Measurements from ENCODE around the gene DCD.
"Not testable (repeated sequence)": the region's sequence is repeated elsewhere in the genome, so short reads cannot be mapped to it uniquely, and the experiment has no call there.

The DCD gene

DNA sequence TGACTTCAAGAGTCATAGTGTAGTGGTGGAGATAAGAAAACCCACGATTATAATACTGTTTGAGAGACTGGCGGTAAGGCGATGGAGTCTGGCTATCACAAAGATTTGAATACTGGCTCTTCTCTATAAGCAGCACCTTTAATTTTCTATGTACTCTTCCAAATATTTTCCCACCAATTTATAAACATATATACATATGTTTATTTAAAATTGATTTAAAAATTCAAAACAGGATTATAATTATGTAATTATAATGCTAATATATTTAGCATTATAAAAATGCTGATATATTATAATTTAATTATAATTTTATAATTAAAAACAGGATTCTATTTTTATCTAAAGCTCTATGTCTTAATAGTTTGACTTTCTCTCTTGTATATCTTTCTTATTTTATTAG, 15.4 kb upstream of the DCD start:
- no peaks in the 10 kb centered on the region for H3K4me1 Mint-ChIP-seq (ENCODE audit: low read depth)
- peaks cover 13% of the 10 kb centered on the region for H3K27me3 Mint-ChIP-seq (ENCODE audit: low read depth)
- H3K9me3 Mint-ChIP-seq: no peaks in the 10 kb centered on the region
- H3K36me3 Mint-ChIP-seq (ENCODE audit: low read depth): no peaks in the 10 kb centered on the region
- no peak overlapping the region for H3K27ac Mint-ChIP-seq
- H3K4me3 Mint-ChIP-seq: no peak overlapping the region
- no peak for DNase-seq (ENCODE audit: low spot score)

- no peaks in the 10 kb centered on the region for H3K9me3 Mint-ChIP-seq
- H3K27ac Mint-ChIP-seq: no peak overlapping the region
- no peak for DNase-seq (ENCODE audit: low spot score)
- no peaks in the 10 kb centered on the region for H3K36me3 Mint-ChIP-seq (ENCODE audit: low read depth)
- peaks cover 6% of the 10 kb centered on the region for H3K27me3 Mint-ChIP-seq (ENCODE audit: low read depth)
- no peaks in the 10 kb centered on the region for H3K4me1 Mint-ChIP-seq (ENCODE audit: low read depth)
- no peak overlapping the region for H3K4me3 Mint-ChIP-seq
Observed at GRCh38 chr12:54662026-54662425, 13.9 kb upstream of the DCD start.

DNA sequence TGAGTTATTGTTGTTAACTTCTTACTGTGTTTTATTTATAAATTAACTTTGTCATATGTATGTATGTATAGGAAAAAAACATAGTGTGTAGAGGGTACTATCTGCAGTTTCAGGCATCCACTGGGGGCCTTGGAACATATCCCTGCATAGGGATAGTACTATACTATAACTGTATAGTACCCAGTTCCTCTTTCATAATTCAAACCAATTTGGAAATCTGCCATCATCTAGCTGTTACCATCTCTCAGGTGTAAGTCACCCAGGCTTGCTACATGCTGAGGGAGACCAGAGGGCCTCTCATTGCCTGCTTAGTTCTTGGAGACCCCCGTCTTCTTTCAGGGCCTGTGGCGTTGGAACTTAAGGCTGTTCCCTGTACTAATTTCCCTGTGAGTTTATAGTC, 12.9 kb upstream of the DCD start:
- DNase-seq (ENCODE audit: low spot score): no peak
- H3K4me1 Mint-ChIP-seq (ENCODE audit: low read depth): no peaks in the 10 kb centered on the region
- no peaks in the 10 kb centered on the region for H3K36me3 Mint-ChIP-seq (ENCODE audit: low read depth)
- H3K27me3 Mint-ChIP-seq (ENCODE audit: low read depth): peaks cover 11% of the 10 kb centered on the region
- H3K4me3 Mint-ChIP-seq: no peak overlapping the region
- no peaks in the 10 kb centered on the region for H3K9me3 Mint-ChIP-seq
- H3K27ac Mint-ChIP-seq: no peak overlapping the region

- H3K4me1 Mint-ChIP-seq (ENCODE audit: low read depth): no peaks in the 10 kb centered on the region
- peaks cover 9% of the 10 kb centered on the region for H3K27me3 Mint-ChIP-seq (ENCODE audit: low read depth)
- no peaks in the 10 kb centered on the region for H3K36me3 Mint-ChIP-seq (ENCODE audit: low read depth)
- no peak overlapping the region for H3K4me3 Mint-ChIP-seq
- no peaks in the 10 kb centered on the region for H3K9me3 Mint-ChIP-seq
- no peak overlapping the region for H3K27ac Mint-ChIP-seq
- DNase-seq (ENCODE audit: low spot score): no peak
Observed at GRCh38 chr12:54660320-54660962, 12.3 kb upstream of the DCD start.

DNA sequence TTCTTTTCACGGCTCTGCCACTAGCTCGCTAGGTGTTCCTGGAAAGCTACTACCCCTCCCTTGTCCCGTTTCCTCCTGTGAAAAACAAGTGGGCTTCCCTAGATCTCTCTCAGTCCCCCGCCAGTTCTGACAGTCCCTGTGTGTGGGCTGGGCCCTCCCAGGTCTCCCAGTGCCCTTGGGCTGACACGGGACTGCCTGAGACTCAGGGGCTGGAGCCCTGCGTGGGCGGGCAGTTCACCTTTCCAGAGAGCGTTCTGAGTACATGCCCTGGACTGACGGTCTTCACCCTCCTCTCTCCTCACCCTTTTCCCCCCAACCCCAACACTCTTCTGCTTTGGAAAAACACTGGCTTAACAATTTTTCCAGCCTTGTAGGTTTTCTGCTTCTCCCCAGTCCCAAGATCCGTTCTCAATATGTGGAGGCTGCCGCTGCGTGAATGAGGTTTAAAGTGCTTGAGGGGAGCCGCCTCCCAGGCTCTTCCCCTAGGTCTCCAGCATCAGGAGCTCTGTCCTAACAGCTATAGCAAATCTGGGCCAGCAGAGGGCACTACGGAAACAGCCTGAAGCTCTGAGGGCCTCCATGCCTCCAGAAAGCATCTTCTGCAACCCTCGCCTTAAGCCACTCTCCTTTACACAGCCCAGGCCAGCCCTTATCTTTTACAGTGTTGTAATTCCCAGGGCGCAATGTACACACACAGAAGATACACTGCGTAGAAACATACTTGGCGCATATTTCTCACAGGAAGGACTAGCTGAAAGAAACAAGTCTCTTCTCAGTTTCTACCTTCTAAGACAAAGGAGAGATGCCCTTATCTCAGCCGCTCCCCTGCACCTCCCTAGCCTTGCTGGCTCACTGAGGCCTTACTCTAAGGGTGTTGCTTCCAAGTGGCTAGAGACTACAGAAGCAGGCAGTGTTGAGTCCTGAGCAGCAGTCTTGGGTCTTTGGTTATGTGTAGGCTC, 10.4 kb upstream of the DCD start:
- Mint-ChIP-seq H3K36me3 (ENCODE audit: low read depth) (no peaks in the 10 kb centered on the region), H3K4me3 (no peak overlapping the region), H3K4me1 (ENCODE audit: low read depth) (no peaks in the 10 kb centered on the region), H3K27me3 (ENCODE audit: low read depth) (peaks cover 7% of the 10 kb centered on the region), H3K9me3 (no peaks in the 10 kb centered on the region), H3K27ac (no peak overlapping the region)
- DNase-seq (ENCODE audit: low spot score): peak; percentile 22

GRCh38 chr12:54657105-54657607, 9.0 kb upstream of the DCD start:
- DNase-seq (ENCODE audit: low spot score): no peak
- Mint-ChIP-seq H3K27ac (no peak overlapping the region), H3K27me3 (ENCODE audit: low read depth) (peaks cover 13% of the 10 kb centered on the region), H3K4me3 (no peak overlapping the region), H3K36me3 (ENCODE audit: low read depth) (no peaks in the 10 kb centered on the region), H3K4me1 (ENCODE audit: low read depth) (no peaks in the 10 kb centered on the region), H3K9me3 (no peaks in the 10 kb centered on the region)

DNA sequence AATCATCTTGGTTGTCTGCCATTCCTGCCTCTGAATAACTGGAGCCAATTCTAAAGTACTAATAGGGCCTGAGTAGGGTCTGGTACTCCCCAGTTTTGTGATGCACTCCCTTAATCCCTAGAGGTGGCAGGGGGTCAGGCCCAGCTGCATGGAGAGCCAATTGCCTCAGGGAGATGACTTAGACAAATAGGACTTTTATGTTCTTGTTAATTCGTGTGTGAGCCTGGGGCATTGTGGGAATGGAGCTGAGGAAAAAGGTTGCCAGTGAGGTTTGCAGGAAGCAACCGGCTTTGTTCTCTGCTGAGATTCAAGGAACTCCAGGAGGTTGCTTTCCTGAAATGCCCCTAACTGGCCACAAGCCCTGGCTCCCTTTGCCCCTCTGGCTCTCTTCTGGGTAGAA, 6.8 kb upstream of the DCD start:
- no peak overlapping the region for H3K4me3 Mint-ChIP-seq
- H3K9me3 Mint-ChIP-seq: no peaks in the 10 kb centered on the region
- no peak for DNase-seq (ENCODE audit: low spot score)
- H3K4me1 Mint-ChIP-seq (ENCODE audit: low read depth): no peaks in the 10 kb centered on the region
- peaks cover 13% of the 10 kb centered on the region for H3K27me3 Mint-ChIP-seq (ENCODE audit: low read depth)
- H3K36me3 Mint-ChIP-seq (ENCODE audit: low read depth): no peaks in the 10 kb centered on the region
- no peak overlapping the region for H3K27ac Mint-ChIP-seq

DNA sequence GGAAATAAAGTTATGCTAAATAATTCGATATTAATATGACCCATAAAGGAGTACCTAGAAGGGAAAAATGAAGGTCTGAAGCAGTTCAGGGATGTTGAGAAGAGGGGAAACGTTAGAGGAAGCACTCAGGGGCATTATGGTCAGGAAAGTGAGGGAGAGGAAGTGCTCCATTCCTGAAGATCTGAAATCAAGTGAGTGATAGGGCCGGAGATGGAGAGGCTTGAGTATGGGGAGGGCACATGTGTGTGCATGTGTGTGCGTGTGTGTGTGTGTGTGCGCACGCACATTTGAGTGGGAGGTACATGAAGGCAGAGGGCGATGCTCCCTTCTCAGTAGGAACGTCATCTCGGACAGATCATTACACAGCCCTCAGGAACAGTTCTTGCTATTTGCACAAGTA, 4.9 kb upstream of the DCD start:
- Mint-ChIP-seq H3K4me1 (ENCODE audit: low read depth) (no peaks in the 10 kb centered on the region), H3K9me3 (no peaks in the 10 kb centered on the region), H3K36me3 (ENCODE audit: low read depth) (no peaks in the 10 kb centered on the region), H3K27me3 (ENCODE audit: low read depth) (peaks cover 11% of the 10 kb centered on the region), H3K27ac (no peak overlapping the region), H3K4me3 (no peak overlapping the region)
- no peak for DNase-seq (ENCODE audit: low spot score)

GRCh38 chr12:54650889-54651288, 2.7 kb upstream of the DCD start:
- DNase-seq (ENCODE audit: low spot score): no peak
- Mint-ChIP-seq H3K4me1 (ENCODE audit: low read depth) (no peaks in the 10 kb centered on the region), H3K9me3 (no peaks in the 10 kb centered on the region), H3K27me3 (ENCODE audit: low read depth) (peaks cover 14% of the 10 kb centered on the region), H3K27ac (no peak overlapping the region), H3K4me3 (no peak overlapping the region), H3K36me3 (ENCODE audit: low read depth) (no peaks in the 10 kb centered on the region)

GRCh38 chr12:54650409-54650808, 2.2 kb upstream of the DCD start:
- H3K4me3 Mint-ChIP-seq: no peak overlapping the region
- H3K9me3 Mint-ChIP-seq: no peaks in the 10 kb centered on the region
- H3K27ac Mint-ChIP-seq: no peak overlapping the region
- no peak for DNase-seq (ENCODE audit: low spot score)
- no peaks in the 10 kb centered on the region for H3K4me1 Mint-ChIP-seq (ENCODE audit: low read depth)
- no peaks in the 10 kb centered on the region for H3K36me3 Mint-ChIP-seq (ENCODE audit: low read depth)
- peaks cover 18% of the 10 kb centered on the region for H3K27me3 Mint-ChIP-seq (ENCODE audit: low read depth)

DNA sequence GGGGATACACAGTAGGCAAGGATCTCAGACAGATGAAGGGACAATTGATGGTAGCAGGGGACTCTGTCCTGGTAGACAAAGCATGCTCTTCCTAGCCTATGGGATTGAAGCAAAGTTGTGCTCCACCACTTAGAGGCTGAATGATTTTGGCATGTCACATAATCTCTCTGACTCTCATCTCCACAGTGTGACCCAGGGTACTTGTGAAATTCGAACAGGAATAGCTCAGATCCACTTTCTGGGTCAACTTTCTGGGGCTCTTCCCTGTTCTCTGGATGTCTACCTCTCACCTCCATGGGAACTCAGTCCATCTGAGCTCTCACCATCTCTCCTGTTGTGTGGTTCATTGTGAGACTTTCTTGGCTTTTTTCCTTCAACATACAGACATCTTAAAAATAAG, 1.7 kb upstream of the DCD start:
- H3K4me3 Mint-ChIP-seq: no peak overlapping the region
- H3K27me3 Mint-ChIP-seq (ENCODE audit: low read depth): peaks cover 19% of the 10 kb centered on the region
- no peaks in the 10 kb centered on the region for H3K36me3 Mint-ChIP-seq (ENCODE audit: low read depth)
- no peak for DNase-seq (ENCODE audit: low spot score)
- H3K4me1 Mint-ChIP-seq (ENCODE audit: low read depth): no peaks in the 10 kb centered on the region
- H3K9me3 Mint-ChIP-seq: no peaks in the 10 kb centered on the region
- H3K27ac Mint-ChIP-seq: no peak overlapping the region

GRCh38 chr12:54641554-54641953, 6.6 kb downstream of the DCD start:
- Mint-ChIP-seq H3K27me3 (ENCODE audit: low read depth) (peaks cover 16% of the 10 kb centered on the region), H3K4me3 (no peak overlapping the region)

DNA sequence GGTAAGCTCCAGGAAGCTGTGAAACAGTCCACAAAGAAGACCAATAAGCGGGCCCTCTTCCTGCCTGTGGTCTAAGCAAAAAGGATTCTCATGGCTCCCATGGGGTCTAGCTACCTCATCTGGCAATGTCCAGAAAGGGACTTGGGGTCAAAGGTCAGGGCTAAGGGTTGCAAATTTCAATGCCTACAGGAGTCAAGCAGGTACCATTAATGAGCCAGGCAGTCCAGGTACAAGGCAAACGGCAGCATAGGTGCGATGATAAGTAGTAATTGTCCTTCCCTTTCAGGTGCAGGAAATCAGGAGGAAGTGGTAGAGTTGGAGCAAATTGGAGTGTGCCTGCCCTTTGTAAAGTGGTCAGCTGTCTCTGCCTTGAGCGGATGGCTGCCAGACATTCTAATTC, 7.1 kb downstream of the DCD start:
- no peak overlapping the region for H3K4me3 Mint-ChIP-seq
- no peak for DNase-seq (ENCODE audit: low spot score)
- H3K9me3 Mint-ChIP-seq: no peaks in the 10 kb centered on the region
- no peak overlapping the region for H3K27ac Mint-ChIP-seq
- H3K4me1 Mint-ChIP-seq (ENCODE audit: low read depth): no peaks in the 10 kb centered on the region
- H3K36me3 Mint-ChIP-seq (ENCODE audit: low read depth): no peaks in the 10 kb centered on the region
- H3K27me3 Mint-ChIP-seq (ENCODE audit: low read depth): peaks cover 11% of the 10 kb centered on the region

More at GRCh38 chr12:54641554-54641953, 6.6 kb downstream of the DCD start:
- no peak for DNase-seq (ENCODE audit: low spot score)
- no peak overlapping the region for H3K27ac Mint-ChIP-seq
- H3K4me1 Mint-ChIP-seq (ENCODE audit: low read depth): no peaks in the 10 kb centered on the region
- no peaks in the 10 kb centered on the region for H3K36me3 Mint-ChIP-seq (ENCODE audit: low read depth)
- H3K9me3 Mint-ChIP-seq: no peaks in the 10 kb centered on the region

GRCh38 chr12:54639112-54639511, 9.1 kb downstream of the DCD start:
- not testable (repeated sequence) for H3K4me3 Mint-ChIP-seq; H3K4me1 Mint-ChIP-seq (ENCODE audit: low read depth); H3K36me3 Mint-ChIP-seq (ENCODE audit: low read depth); H3K27me3 Mint-ChIP-seq (ENCODE audit: low read depth); DNase-seq (ENCODE audit: low spot score); H3K9me3 Mint-ChIP-seq; H3K27ac Mint-ChIP-seq
